SKM-1 treated with dmso at 0.1 percent for 144 hours (cell line): Measurements from ENCODE around the gene AKAP8L.

Experiments
- DNase-seq: peaks from one replicate; lab custom pipeline; 2025; ENCODE audit not compliant: unreplicated experiment; lab: John Stamatoyannopoulos, UW

The AKAP8L gene

GRCh38 chr19:15394426-15394825, 24.4 kb downstream of the AKAP8L start:
- DNase-seq: no peak

GRCh38 chr19:15393963-15394362, 24.8 kb downstream of the AKAP8L start:
- no peak for DNase-seq

GRCh38 chr19:15390814-15391213, 28.0 kb downstream of the AKAP8L start:
- no peak for DNase-seq

- no peak for DNase-seq
These were observed 36.9 kb downstream of the AKAP8L start for GRCh38 chr19:15381864-15382263.

GRCh38 chr19:15381429-15381828, 37.4 kb downstream of the AKAP8L start:
- DNase-seq: no peak

- no peak for DNase-seq
These were observed 38.7 kb downstream of the AKAP8L start for GRCh38 chr19:15379999-15380647.

GRCh38 chr19:15379083-15379998, 39.4 kb downstream of the AKAP8L start, which contains the start of gene AKAP8:
Gene AKAP8 (minus strand): TSS chr19:15379787. CDS start chr19:15379731, 56 bp downstream.
- DNase-seq: peak; percentile 94

- peak; percentile 39 for DNase-seq
These were observed 40.2 kb downstream of the AKAP8L start for GRCh38 chr19:15378534-15379082.

- DNase-seq: no peak
These were observed 43.9 kb downstream of the AKAP8L start for GRCh38 chr19:15374796-15375440.

- no peak for DNase-seq
These were observed 44.6 kb downstream of the AKAP8L start for GRCh38 chr19:15374105-15374651.

GRCh38 chr19:15373644-15374043, 45.1 kb downstream of the AKAP8L start:
- DNase-seq: no peak

GRCh38 chr19:15372891-15373301, 45.9 kb downstream of the AKAP8L start:
- no peak for DNase-seq

GRCh38 chr19:15372470-15372869, 46.3 kb downstream of the AKAP8L start:
- no peak for DNase-seq

- no peak for DNase-seq
These were observed 46.9 kb downstream of the AKAP8L start for GRCh38 chr19:15371786-15372380.

- DNase-seq: no peak
These were observed 47.7 kb downstream of the AKAP8L start for GRCh38 chr19:15371119-15371518.

GRCh38 chr19:15369594-15369891, 49.2 kb downstream of the AKAP8L start:
- no peak for DNase-seq

GRCh38 chr19:15368798-15369593, 49.8 kb downstream of the AKAP8L start:
- no peak for DNase-seq

- DNase-seq: no peak
These were observed 50.6 kb downstream of the AKAP8L start for GRCh38 chr19:15368051-15368632.

GRCh38 chr19:15367439-15367838, 51.3 kb downstream of the AKAP8L start:
- DNase-seq: no peak

GRCh38 chr19:15365264-15365663, 53.5 kb downstream of the AKAP8L start:
- DNase-seq: no peak
